HG03097 (cell line): ENCODE data around the gene ARHGAP26.

Source experiments
- ATAC-seq: cut with Tn5 transposase; IDR thresholded peaks from one replicate; pipeline ENCODE4 v1.9.1; 2021; ENCODE audit not compliant: unreplicated experiment, low FRiP score

ARHGAP26 gene

GRCh38 chr5:143244000-143244736 lies 474.0 kb downstream of the ARHGAP26 start:
- ATAC-seq, result no peak

- ATAC-seq, result no peak
These were observed 474.8 kb downstream of the ARHGAP26 start for GRCh38 chr5:143244990-143245389.

- ATAC-seq, result no peak
These were observed 475.9 kb downstream of the ARHGAP26 start for GRCh38 chr5:143245929-143246561.

GRCh38 chr5:143247134-143247815 lies 477.1 kb downstream of the ARHGAP26 start:
- no peak for ATAC-seq

- ATAC-seq, result no peak
These were observed 478.2 kb downstream of the ARHGAP26 start for GRCh38 chr5:143248391-143248790.

GRCh38 chr5:143248822-143249579 lies 478.8 kb downstream of the ARHGAP26 start:
- ATAC-seq, result no peak

- no peak for ATAC-seq
These were observed 479.7 kb downstream of the ARHGAP26 start for GRCh38 chr5:143249851-143250250.

GRCh38 chr5:143251190-143251589 lies 481.0 kb downstream of the ARHGAP26 start:
- ATAC-seq, result no peak

GRCh38 chr5:143251946-143252345 lies 481.8 kb downstream of the ARHGAP26 start:
- ATAC-seq, result no peak

- ATAC-seq, result no peak
These were observed 484.6 kb downstream of the ARHGAP26 start for GRCh38 chr5:143254819-143255218.

- no peak for ATAC-seq
These were observed 488.5 kb downstream of the ARHGAP26 start for GRCh38 chr5:143258559-143259253.

GRCh38 chr5:143259254-143259605 lies 489.1 kb downstream of the ARHGAP26 start:
- no peak for ATAC-seq

GRCh38 chr5:143261748-143262392 lies 491.7 kb downstream of the ARHGAP26 start:
- no peak for ATAC-seq

GRCh38 chr5:143262393-143263174 lies 492.4 kb downstream of the ARHGAP26 start:
- ATAC-seq, result no peak

GRCh38 chr5:143263272-143263810 lies 493.2 kb downstream of the ARHGAP26 start:
- no peak for ATAC-seq

GRCh38 chr5:143265995-143266394 lies 495.8 kb downstream of the ARHGAP26 start:
- no peak for ATAC-seq

GRCh38 chr5:143267186-143267585 lies 497.0 kb downstream of the ARHGAP26 start:
- no peak for ATAC-seq

GRCh38 chr5:143268388-143268787 lies 498.2 kb downstream of the ARHGAP26 start:
- no peak for ATAC-seq

- ATAC-seq, result no peak
These were observed 501.3 kb downstream of the ARHGAP26 start for GRCh38 chr5:143271431-143271830.
